Fibroblast of skin of right quadriceps (primary cell): ENCODE measurements around the gene EGR4.
"Not testable (repeated sequence)": the region's sequence is repeated elsewhere in the genome, so short reads cannot be mapped to it uniquely, and the experiment has no call there.

Source experiments
- DNase-seq: peaks from one replicate; pipeline ENCODE4 v3.0.0-alpha.2; 2013

The EGR4 gene

DNA sequence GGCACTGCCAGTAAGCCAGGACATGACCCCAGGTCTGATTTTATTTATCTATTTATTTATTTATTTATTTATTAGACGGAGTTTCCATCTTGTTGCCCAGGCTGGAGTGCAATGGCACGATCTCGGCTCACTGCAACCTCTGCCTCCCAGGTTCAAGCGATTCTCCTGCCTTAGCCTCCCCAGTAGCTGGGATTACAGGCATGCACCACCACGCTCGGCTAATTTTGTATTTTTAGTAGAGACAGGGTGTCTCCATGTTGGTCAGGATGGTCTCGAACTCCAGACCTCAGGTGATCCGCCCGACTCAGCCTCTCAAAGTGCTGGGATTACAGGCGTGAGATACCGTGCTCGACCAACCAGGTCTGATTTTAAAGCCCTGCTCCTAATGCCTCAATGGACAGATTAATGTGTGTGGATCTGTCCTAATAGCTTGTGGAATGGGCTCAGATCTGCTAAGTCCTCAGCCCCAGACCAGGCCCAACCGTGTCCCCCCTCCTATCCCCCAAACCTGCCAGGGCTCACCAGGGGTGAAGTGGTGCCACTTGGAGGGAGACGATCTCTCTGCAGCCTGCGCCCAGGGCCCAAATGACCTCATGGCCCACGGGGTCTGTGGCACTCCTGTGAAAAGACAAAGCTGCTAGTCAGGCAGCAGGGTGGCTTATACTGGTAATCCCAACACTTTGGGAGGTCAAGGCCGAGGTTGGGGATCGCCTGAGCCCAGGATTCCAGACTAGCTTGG is 30.5 kb downstream of the EGR4 start:
- DNase-seq: not testable (repeated sequence)

DNA sequence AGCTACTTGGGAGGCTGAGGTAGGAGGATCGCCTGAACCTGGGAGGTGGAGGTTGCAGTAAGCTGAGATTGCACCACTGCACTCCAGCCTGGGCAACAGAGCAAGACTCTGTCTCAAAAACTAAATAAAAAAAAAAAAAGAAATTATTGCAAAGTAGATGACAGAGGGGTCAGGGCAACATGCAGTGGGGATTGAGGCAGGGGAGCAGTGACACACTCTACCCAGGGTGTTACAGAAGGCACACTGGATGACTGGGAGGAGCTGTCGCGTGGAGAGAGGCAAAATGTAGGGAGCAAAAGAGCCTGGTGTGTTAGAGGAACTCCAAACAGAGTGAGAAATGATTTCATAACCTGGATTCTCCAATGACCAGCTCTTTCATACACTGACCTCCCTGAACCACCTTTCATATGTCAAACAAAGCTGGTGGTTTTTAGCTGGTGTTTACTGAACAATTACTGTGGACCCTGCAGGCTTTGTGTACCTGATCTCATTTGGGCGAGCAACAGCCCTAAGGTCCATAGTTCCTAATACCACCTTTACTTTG is 31.2 kb downstream of the EGR4 start:
- DNase-seq: no peak

DNA sequence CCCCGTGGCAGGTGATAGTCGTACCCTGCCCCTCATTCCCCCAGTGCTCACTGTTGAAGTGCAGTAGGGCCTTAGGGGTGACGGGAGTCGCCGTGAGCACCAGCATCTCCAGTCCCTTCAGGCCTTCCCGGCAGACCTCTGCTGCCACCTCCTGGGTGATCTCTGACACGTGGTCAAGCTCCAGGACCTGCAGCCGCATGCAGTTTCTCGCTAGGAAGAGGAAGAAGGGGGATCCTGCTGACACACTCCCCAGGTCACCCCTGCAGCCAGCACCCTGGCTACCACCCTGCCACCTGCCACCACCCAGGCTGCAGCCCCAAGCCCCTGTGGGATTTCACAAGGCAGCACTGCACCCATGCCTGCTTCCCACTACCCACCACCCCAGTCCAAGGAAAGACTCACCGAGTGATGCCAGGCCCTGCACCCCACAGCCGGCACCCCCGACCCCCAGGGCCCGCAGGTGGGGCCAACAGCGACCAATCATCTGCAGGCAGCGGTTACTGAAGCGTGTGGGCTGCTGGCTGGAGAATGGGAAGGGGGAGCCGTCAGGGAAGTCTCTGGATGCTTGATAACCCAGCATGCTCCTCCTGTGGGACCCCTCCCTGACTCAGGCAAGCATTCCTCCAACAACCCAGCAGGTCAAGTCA is 32.9 kb downstream of the EGR4 start:
- peak; percentile 15 for DNase-seq

DNA sequence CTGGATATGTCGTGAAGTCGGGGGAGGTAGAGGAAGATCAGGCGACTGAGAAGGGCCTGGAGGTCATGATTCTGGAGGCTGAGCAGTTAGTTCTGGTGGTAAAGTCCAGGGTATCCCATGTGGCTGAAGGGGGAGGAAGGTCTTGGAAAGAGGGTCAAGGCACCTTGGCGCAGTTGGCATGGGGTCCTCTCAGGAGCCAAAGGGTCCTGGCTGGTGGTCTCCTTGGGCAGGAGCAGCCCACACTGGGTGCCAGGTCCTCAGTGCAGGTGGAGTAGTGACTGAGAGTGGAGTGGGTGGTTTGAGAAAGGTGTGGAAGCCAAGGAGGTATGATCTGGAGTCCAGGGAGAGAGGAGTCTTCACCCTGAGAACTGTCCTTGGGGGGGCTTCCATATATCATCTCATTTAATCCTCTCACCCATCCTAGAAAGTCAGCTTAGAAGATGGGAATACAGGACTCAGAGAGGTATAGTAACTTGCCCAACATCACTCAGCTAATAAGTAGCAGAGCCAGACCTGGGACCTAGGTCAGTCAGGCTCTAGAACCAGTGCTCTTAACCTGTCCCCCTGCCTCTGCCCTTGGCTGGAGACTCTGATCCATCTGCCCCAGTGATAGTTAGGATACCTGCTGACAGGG is 33.5 kb downstream of the EGR4 start:
- no peak for DNase-seq

- DNase-seq: no peak
These were observed 34.1 kb downstream of the EGR4 start for GRCh38 chr2:73259276-73259675.

DNA sequence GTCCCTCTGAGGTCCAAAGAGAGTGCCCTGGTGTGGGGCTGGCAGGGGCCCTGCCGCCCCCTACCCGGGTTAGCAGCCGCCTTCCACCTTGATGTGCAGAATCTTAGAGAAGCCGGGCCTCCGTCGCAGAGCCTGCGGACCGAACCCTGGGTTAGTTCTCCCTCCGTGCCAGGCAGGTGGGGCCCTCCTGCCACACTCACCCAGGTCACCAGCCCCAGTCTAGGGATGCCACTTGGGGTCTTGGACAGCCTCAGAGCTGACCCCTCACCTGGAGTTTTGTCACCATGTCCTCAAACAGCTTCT is 34.5 kb downstream of the EGR4 start:
- DNase-seq: no peak

DNA sequence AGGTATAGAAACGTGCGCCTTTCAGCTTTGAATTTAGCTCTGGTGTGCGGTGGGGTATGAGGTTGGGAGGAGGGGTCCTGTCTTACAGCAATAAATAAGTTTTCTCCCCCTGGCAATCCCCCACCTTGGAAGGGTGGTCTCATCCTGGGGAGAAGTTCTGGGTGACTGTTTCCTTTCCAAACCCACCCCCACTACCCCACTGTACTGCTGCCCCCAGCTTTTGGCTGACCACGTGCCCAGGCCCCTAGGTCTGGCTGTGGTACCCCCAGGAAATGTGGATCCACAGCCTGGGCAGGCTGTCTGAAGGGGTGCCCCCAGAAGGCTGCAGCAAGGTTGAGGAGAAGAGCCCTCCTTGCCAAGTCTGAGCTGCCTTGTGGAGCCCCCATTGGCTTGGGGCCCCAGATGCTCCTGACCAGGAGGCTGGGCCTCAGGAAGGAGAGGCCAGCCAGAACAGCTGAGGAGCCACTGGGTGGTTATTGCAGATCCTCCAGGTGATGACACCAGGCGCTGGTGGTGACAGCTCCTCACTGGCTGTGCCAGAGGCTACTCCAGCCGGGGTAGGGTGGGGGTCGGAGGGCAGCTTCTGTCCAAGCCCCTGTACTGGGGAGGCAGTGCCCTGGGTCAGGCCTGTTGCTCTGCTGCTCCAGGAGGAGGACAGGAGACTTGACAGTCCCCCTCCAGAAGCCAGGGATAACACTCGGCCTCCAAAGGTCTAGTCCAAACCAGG is 35.0 kb downstream of the EGR4 start:
- DNase-seq: no peak

DNA sequence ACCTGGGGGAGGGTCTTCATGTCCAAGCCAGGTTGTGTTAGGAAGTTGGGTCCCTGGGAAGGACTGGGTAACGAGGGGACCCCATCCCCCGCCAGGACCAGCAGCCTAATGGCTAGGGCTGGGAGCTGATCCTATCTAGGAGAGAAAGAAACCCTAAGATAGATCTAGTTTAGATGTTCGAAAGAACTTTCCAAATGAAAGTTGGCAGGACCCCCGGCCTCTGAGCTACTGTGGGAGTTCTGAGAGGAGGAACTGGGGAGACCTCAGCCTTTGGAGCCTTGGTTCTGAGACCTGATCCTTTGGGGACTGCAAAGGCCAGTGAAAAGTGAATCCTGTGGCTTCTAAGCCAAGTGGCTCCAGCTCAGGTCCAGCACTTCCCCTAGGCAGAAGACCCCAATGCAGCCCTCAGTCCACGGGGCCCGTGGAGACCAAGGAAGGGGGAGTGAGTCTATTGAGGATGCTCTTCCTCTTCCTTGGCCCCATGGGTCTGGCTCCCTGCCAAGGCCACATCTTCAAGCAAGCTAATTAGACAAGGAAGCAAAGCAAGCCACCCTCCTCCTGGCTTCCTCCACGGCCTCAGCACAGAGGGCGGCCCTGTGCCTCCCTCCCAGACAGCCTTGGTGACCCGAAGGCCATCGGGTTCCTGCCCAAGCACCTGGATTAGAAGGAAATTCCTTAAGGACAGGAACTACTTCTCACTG is 35.8 kb downstream of the EGR4 start:
- DNase-seq: no peak

DNA sequence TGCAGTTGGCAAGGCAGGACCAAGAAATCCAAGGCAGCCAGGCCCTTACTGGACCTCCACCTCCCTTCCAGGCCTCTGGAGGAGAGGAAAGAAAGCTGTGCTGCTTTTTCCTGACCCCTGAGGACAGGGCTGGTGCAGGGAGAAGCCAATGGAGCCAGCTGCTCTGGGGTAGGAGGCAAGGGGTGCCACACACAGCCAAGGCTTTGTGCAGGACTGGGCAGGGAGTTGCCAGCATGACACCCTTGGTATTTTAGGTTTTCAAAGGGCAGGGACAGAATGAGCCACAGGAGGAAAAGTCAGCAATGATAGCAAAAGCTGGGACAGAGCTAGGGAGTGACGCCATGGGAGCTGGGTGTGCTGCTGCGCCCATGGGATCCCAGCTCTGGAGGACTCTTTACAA is 36.3 kb downstream of the EGR4 start:
- DNase-seq: no peak

DNA sequence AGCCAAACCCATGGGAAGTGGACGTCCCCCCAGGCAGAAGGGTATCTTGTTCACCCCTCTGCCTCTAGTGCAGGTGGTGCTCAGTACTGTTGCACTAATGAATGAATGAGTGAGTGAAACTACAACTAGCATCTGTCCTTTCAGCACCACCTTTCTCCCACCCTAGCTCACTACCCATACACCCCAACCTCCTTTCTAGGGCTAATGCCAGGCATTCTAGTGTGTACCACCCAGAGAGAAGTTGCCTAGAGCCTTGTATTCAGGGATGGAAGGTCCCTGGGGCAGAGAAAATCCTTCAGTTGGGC is 36.8 kb downstream of the EGR4 start:
- no peak for DNase-seq

GRCh38 chr2:73255907-73256617 is 37.3 kb downstream of the EGR4 start:
- DNase-seq: no peak

DNA sequence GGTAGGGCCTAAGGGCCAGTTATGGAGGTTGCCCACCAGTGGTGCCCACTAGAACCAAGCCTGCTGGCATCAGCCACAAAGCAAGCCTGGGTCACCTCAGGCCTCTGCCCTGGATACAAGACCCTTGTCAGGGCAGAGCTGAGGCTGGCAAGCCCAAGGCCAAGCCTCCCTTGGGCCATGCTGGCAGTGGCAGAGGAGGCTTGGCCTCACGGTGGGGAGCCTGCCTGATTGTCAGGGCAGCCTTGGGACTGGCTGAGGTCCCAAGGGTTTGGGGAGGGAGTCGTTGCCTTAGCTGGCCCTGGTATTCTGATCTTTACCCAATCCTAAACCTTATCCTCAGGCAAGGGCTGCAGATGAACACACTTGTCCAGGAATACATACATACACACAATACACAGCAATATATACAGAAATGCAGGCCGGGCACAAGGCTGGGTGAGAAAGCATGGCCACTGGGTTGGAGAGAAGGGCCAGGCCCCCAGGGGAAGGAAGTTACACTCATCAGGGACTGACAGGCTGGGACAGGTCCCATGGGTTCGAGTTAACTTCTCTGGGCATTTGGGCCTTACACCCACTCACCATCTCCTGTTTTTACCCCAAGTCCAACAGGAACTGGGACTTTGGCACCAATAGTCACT is 38.2 kb downstream of the EGR4 start:
- no peak for DNase-seq

GRCh38 chr2:73254343-73255006 is 38.9 kb downstream of the EGR4 start:
- DNase-seq: no peak

DNA sequence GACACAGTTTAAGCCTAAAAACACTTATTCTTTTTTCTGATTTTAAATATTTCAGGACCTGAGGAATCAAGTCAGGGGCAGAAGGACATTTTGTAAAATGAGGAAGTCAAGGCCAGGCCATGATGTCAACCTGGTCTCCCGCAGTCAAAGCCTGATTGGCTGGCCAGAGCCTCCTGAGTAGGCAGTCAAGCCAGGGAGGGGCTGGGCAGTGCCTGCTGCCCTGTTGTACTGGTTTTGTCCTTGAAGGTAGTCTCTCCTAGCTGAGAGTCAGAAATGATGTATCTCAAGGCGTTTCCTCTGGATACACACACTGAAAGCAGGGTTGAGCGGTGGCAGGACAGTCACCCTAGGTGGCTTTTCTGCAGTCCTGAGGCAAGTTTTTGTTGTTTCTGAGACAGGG is 39.4 kb downstream of the EGR4 start:
- no peak for DNase-seq

- DNase-seq: no peak
These were observed 39.9 kb downstream of the EGR4 start for GRCh38 chr2:73253400-73253799.

DNA sequence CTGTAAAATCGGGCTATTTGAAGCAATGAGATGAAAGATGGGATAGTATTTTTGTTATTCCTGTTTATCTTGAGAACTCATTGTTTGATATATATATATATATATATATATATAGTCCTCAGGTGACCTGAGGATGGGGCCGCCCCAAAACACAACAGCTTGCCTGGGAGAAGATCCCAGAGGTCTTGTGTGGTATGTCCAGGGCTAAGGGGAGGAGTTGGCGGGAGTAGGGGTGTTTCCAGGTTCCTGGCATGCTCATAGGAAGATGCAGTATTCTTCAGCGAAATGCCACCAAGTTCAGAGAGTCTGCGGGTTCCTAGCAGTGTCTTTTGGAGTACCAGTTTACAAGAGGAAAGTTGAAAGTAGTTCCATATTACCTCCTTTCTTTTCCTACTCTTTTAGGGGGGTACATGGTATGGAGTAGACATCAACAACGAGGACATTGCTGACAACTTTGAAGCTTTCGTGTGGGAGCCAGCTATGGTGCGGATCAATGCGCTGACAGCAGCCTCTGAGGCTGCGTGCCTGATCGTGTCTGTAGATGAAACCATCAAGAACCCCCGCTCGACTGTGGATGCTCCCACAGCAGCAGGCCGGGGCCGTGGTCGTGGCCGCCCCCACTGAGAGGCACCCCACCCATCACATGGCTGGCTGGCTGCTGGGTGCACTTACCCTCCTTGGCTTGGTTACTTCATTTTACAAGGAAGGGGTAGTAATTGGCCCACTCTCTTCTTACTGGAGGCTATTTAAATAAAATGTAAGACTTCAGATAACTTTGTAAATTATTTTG is 40.9 kb downstream of the EGR4 start:
- DNase-seq: no peak

GRCh38 chr2:73250872-73251846 is 42.2 kb downstream of the EGR4 start:
- DNase-seq: no peak

DNA sequence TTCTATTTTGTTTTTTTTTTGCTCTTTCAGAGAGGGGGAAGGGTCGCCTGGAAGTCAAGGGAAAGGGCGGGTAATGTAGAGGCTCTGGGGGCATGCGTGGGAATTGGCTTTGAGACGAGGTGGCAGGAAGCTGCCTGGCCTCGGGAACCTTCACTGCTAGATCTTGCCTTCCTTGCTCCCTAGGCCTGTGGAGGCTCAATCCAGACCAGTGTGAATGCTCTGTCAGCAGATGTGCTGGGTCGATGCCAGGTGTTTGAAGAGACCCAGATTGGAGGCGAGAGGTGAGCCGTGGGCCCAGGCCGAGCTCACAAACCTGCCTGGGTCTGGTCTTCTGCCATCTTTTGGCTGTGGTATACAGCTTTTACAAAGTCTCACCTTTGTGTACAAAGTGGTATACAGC is 43.7 kb downstream of the EGR4 start:
- DNase-seq: no peak

- DNase-seq: no peak
These were observed 46.5 kb downstream of the EGR4 start for GRCh38 chr2:73246850-73247249.
